ENCODE measurements around the gene BCR.
A peak's percentile ranks its signal among the peaks of the same experiment; 100 is the strongest.

BCR gene

DNA sequence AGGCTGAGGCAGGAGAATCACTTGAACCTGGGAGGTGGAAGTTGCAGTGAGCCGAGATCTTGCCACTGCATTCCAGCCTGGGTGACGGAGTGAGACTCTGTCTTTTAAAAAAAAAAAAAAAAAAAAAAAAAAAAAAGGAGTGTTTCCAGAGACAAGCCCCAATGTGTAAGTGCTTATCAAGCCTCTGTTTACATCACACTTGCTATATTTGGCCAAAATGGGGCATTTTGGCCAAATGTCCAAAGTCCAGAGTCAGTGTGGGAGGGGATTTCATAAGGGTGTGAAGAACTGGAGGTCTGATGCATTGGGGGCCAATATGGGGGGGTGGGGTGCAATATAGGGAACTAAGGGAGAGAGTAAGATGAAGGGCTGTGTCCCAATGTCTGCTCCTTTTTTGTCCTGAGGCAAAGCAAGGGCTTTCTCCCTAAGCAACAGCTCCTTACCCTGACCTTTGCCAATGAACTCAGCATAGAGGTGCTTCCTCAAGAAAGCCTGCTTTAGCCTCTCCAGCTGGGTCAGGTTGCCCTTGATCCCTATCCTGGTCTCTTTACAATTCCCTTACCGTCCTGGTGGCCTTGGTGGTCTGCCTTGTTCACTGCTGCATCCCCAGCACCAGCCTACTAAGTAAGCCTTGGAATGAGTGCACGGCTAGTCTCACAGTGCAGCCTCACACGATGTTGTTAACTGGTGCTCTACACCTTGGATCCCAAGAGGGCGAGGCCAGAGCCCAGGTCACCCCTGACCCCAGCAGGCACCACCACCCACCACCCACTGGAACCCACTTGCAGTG, 14.1 kb upstream of the BCR start:
- TF ChIP-seq, protein P1, sequence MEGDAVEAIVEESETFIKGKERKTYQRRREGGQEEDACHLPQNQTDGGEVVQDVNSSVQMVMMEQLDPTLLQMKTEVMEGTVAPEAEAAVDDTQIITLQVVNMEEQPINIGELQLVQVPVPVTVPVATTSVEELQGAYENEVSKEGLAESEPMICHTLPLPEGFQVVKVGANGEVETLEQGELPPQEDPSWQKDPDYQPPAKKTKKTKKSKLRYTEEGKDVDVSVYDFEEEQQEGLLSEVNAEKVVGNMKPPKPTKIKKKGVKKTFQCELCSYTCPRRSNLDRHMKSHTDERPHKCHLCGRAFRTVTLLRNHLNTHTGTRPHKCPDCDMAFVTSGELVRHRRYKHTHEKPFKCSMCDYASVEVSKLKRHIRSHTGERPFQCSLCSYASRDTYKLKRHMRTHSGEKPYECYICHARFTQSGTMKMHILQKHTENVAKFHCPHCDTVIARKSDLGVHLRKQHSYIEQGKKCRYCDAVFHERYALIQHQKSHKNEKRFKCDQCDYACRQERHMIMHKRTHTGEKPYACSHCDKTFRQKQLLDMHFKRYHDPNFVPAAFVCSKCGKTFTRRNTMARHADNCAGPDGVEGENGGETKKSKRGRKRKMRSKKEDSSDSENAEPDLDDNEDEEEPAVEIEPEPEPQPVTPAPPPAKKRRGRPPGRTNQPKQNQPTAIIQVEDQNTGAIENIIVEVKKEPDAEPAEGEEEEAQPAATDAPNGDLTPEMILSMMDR (IDR thresholded peaks at IDR 0.05; ENCODE audit: unreplicated experiment in 3 of 3) = no peak
- Mint-ChIP-seq H3K27ac (no peak overlapping the region), H3K9me3 (no peaks in the 10 kb centered on the region), H3K4me3 (no peak overlapping the region), H3K36me3 (ENCODE audit: low read depth) (no peaks in the 10 kb centered on the region), H3K4me1 (no peaks in the 10 kb centered on the region), H3K27me3 (ENCODE audit: low read depth) (peaks cover 3% of the 10 kb centered on the region)

DNA sequence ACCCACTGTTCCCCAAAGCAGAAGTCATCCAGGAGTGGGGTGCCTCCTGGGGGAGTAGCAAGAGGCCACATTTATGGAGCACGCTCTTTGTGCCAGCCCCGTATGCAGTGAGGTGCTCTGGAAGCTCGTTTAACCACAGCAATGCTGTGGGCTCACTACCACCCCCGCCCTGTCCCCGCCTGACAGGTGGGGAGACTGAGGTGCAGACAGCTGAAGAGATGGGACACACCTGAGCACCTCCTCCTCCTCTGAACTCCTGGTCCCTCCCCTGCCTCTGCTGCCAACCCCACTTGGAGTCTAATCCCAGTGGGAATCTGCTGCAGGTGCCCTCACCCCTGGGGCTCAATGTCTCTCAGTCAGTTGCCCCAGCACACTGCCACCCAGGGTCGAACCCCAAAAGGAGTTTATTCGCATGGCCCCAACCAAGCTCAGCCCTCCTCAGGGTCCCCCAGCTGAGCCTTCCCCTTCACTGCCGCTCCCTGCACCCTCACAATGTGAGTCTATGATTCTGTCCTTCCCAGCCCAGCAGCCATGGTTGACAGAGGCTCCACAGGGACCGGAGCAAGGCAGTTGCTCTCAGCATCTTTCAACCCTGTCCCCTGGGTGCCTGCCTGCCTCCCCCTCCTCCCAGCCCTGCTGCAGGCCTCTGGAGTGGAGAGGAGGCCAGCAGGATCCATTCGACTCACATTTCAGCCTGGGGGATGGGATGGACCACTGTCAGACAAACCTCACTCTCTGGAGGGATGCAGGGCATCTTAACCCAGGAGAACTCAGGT, 13.3 kb upstream of the BCR start:
- peak overlapping the region in 1 of 3 experiments; percentile 32 for H3K27ac Mint-ChIP-seq
- H3K9me3 Mint-ChIP-seq = no peaks in the 10 kb centered on the region
- TF ChIP-seq, protein P1 (IDR thresholded peaks at IDR 0.05; ENCODE audit: unreplicated experiment in 3 of 3) = no peak
- H3K4me3 Mint-ChIP-seq = no peak overlapping the region
- peaks cover 3% of the 10 kb centered on the region for H3K27me3 Mint-ChIP-seq (ENCODE audit: low read depth)
- no peaks in the 10 kb centered on the region for H3K36me3 Mint-ChIP-seq (ENCODE audit: low read depth)
- H3K4me1 Mint-ChIP-seq = no peaks in the 10 kb centered on the region

DNA sequence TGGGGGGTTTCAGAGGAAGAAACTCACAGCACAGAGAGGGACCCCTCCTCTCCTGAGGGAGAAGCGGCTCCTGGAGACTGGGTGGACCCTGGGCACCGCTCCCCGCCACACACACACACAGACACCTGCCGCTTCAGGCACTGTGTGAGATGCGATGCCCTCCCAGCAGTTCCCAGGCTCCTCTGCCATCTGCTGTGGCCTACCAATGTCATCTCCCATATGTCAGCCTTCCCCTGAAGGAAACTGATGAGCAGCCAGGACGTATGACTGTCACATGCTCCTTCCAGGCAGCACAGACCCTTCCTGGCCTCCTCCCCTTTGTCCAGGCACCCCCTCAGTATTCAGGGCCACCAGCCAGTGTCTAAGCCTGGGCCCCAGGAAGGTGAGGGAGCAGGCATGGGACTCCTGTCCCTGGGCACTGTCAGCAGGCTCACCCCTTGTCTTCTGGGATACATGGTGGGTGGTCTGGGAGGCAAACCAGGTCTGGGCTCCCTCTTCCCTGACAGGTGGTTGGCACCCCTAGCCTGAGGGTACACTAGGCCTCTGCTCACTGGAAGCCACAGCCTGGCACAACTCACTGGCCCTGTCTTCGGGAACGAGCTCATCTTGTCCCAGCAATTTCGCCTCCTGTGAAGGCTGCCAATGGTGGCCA, 11.8 kb upstream of the BCR start:
- Mint-ChIP-seq H3K27me3 (ENCODE audit: low read depth) (peaks cover 3% of the 10 kb centered on the region), H3K27ac (no peak overlapping the region), H3K36me3 (ENCODE audit: low read depth) (no peaks in the 10 kb centered on the region), H3K4me3 (no peak overlapping the region), H3K9me3 (no peaks in the 10 kb centered on the region), H3K4me1 (no peaks in the 10 kb centered on the region)
- TF ChIP-seq, protein P1 (IDR thresholded peaks at IDR 0.05; ENCODE audit: unreplicated experiment in 3 of 3) = no peak

DNA sequence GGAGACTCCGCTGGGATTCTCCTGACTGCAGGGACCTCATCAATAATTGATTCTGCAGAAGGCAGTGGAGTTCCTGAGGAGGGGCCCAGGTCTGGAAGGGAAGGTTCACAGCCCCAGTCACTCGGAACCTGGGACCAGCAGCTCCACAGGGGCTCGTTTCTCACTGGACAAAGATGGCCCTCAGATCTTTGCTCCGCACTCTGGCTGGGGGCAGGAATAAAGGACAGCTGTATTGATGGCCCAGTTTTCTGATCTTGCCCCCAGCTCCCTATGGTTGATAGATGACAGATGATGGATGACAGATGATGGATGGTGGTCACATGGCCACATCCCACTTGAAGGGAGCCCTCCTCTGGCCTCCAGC, 11.3 kb upstream of the BCR start:
- Mint-ChIP-seq H3K36me3 (ENCODE audit: low read depth) (peaks cover 3% of the 10 kb centered on the region), H3K4me1 (no peaks in the 10 kb centered on the region), H3K9me3 (no peaks in the 10 kb centered on the region), H3K27me3 (ENCODE audit: low read depth) (peaks cover 4% of the 10 kb centered on the region), H3K4me3 (no peak overlapping the region), H3K27ac (no peak overlapping the region)
- TF ChIP-seq, protein P1 (IDR thresholded peaks at IDR 0.05; ENCODE audit: unreplicated experiment in 3 of 3) = no peak

DNA sequence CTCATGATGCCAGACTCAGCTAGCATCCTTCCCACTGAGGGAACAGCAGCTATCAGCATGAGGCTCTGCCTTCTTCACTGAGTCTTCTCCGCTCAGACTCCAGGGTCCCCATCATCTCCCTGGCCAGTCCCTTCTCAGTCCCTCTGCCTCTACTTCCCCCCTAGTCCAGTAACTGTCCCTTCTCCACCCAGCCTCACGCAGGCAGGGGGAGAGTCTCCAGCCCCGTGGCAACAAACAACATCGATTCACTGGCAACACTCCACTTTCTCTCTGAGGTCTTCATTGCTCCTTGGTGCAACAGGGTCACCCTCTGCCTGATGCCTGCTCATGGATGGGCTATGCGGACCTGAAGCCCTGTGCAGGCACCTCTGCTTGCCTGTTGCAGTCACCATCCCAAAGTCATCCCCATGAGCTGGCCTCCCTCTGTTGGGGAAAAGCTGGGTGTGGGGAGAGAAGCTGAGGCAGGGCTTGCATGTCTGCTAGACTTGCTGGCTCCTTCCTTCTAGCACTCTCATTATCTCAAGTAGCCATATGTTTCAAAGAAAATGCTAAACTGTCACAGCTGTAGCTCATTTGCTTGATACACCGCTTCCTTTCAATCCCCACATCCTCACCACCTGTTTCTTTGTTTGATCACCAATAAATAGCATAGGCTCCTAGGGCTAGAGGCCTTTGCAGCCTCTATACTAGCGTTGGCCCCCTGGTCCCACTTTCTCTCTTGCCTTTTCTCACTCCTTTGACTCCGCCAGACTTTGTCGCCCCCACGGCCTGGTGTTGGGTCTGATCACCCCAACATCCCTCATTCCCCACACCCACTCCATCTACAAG, 4.3 kb upstream of the BCR start:
- peaks cover 8% of the 10 kb centered on the region for H3K4me1 Mint-ChIP-seq
- H3K4me3 Mint-ChIP-seq = no peak overlapping the region
- H3K27ac Mint-ChIP-seq = no peak overlapping the region
- peaks cover 19% of the 10 kb centered on the region for H3K27me3 Mint-ChIP-seq (ENCODE audit: low read depth)
- peaks cover 22% of the 10 kb centered on the region for H3K36me3 Mint-ChIP-seq (ENCODE audit: low read depth)
- H3K9me3 Mint-ChIP-seq = peaks cover 16% of the 10 kb centered on the region
- TF ChIP-seq, protein P1 (IDR thresholded peaks at IDR 0.05; ENCODE audit: unreplicated experiment in 3 of 3) = no peak
